Natural killer cell treated with Interleukin-12 subunit alpha and Interleukin-12 subunit beta and Interleukin-15 and Interleukin-18, amount 100 ng/mL, for 72 hours (primary cell): ENCODE results near the gene CXCL3. TPM values are rescaled to one million over a fixed set of nuclear protein-coding genes. Genes with fewer than 3 reads are reported as not detected.
"Not testable (repeated sequence)": the region's sequence is repeated elsewhere in the genome, so short reads cannot be mapped to it uniquely, and the experiment has no call there.

ENCODE experiments used
- ATAC-seq, 2 donors: fragments of 150-1000 bp; cut with Tn5 transposase in 1 of 2; sonication (Bioruptor Pico), chemical (Tn5 transposase) in 1 of 2; 2 replicates each; pipeline ENCODE4 v1.10.0; 2021
- DNase-seq: peaks from one replicate; pipeline ENCODE4 v3.0.0; 2022; ENCODE audit warnings: low spot score
- H3K27ac Mint-ChIP-seq, 2 donors: 1 replicate in 1 of 2; 2 replicates in 1 of 2; pipeline ENCODE4 v1.8.0; 2022; ENCODE audit warnings: mixed read lengths in 2 of 2, mild to moderate bottlenecking in 1 of 2, moderate library complexity in 1 of 2
- H3K27me3 Mint-ChIP-seq, 2 donors: 1 replicate in 1 of 2; 2 replicates in 1 of 2; pipeline ENCODE4 v1.8.0; 2022; ENCODE audit warnings: mixed read lengths in 2 of 2
- H3K36me3 Mint-ChIP-seq: one replicate; pipeline ENCODE4 v1.8.0; 2022; ENCODE audit warnings: mixed read lengths
- H3K4me1 Mint-ChIP-seq, 2 donors: 1 replicate in 1 of 2; 2 replicates in 1 of 2; pipeline ENCODE4 v1.8.0; 2022; ENCODE audit warnings: low read depth in 2 of 2, mixed read lengths in 2 of 2, mild to moderate bottlenecking in 1 of 2
- H3K4me3 Mint-ChIP-seq: one replicate; pipeline ENCODE4 v1.8.0; 2022; ENCODE audit warnings: mixed read lengths
- H3K9me3 Mint-ChIP-seq: 2 replicates; pipeline ENCODE4 v1.8.0; 2022; ENCODE audit warnings: mixed read lengths
- total RNA-seq, 2 donors: library from RNA; stranded (reverse); gene quantifications; one replicate each; pipeline ENCODE4 v1.2.3, GENCODE V29; 2022

The CXCL3 gene
- total RNA-seq, result not detected

DNA sequence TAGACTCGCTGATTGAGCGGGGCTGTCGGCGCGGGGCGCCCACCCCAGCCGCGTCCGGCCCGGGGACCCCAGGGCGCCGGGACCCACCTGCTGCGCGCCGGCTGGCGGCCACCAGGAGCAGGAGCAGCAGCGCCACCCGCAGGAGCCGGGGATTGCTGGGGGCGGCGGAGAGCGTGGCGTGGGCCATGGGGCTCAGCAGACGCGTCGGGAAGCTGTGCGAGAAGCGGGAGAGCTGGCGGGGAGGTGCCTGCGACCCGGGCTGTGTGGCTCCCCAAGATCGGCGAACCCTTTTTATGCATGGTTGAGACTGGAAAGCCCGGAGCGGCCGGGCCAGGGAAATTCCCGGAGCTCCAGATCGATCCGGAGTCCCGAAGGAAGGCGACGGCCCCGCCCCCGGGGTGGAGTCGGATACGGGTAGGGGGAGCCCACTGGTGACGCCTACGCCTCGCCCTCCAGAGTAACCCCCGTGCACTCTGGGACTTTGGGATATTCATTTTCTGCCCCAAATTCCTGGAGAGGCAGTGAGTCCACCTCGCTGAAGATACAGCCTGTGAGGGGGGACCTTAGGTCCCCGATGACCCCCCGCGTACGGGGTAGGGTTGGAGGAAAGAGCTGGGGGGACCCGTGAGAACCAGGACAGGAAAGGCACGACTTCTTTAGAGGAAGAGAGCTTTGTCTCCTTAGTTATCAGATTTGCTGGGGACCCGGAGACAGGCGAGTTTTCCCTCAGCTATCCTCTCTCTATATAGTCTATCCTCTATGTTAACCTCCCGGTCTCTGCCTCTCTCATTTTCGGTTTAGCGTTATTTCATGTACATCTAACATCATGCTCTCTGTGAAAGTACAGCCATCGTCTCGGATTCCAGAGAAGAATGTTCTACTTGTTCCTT is at the start of gene CXCL3:
CXCL3 (minus strand) TSS at position 265 of the 890 bp plus-strand sequence; CDS start at position 187, 78 bp downstream.
- DNase-seq (no peak), ATAC-seq (peak; percentile 61 to 71)
- no peaks in the 10 kb centered on the region for H3K9me3 Mint-ChIP-seq
- H3K4me1 Mint-ChIP-seq, result peaks cover 0 to 10% of the 10 kb centered on the region in 2 donors
- H3K36me3 Mint-ChIP-seq, result no peaks in the 10 kb centered on the region
- H3K4me3 Mint-ChIP-seq, result peak within 1 kb of the TSS; percentile 64
- peaks cover 23 to 35% of the 10 kb centered on the region in 2 donors for H3K27me3 Mint-ChIP-seq
- no peak within 1 kb of the TSS for H3K27ac Mint-ChIP-seq

DNA sequence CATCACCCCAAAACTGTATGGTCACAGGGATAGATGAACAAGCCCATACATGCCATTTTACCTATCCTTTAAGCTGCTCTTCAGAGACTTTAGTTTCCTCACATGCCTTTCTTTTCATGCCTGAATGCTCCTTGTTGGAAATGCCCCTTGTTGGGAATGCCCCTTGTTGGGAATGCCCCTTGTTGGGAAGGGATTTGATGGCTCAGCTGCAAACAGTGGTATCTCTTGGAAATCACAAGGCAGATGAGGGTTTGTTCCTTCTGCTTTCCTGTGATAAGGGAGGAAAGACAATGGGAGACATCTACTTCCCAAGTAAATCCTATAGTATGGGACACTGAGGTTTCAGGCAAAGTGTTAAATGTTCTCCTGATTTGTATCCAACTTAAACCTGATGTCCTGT is 49.0 kb upstream of the CXCL3 start:
- ATAC-seq (no peak), DNase-seq (no peak)
- no peaks in the 10 kb centered on the region for H3K9me3 Mint-ChIP-seq
- H3K27me3 Mint-ChIP-seq, result peaks cover 0 to 5% of the 10 kb centered on the region in 2 donors
- H3K4me3 Mint-ChIP-seq, result no peak overlapping the region
- no peaks in the 10 kb centered on the region for H3K36me3 Mint-ChIP-seq
- H3K4me1 Mint-ChIP-seq, result no peaks in the 10 kb centered on the region
- H3K27ac Mint-ChIP-seq, result no peak overlapping the region

DNA sequence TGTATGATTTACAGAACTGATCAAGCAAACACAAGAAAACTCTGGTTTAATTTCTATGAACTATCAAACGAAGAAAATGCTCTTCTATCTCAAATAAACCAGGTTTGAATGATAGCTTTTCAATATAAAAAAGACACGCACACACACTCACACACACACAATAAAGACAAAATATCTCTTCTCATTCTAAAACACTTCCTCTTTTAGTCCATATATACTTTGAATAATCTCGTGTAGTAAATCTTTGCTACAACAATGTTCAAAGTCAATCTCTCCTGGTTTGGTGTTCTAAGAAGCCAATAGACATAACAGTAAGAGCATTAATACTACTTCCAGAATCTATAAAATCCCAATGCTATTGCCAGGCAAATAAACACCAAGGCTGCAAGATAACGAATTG is 47.2 kb upstream of the CXCL3 start:
- H3K4me1 Mint-ChIP-seq, result no peaks in the 10 kb centered on the region
- no peak for DNase-seq
- H3K27ac Mint-ChIP-seq, result no peak overlapping the region
- no peak overlapping the region for H3K4me3 Mint-ChIP-seq
- H3K27me3 Mint-ChIP-seq, result peaks cover 0 to 5% of the 10 kb centered on the region in 2 donors
- H3K36me3 Mint-ChIP-seq, result no peaks in the 10 kb centered on the region
- peaks cover 3% of the 10 kb centered on the region for H3K9me3 Mint-ChIP-seq
- no peak for ATAC-seq

DNA sequence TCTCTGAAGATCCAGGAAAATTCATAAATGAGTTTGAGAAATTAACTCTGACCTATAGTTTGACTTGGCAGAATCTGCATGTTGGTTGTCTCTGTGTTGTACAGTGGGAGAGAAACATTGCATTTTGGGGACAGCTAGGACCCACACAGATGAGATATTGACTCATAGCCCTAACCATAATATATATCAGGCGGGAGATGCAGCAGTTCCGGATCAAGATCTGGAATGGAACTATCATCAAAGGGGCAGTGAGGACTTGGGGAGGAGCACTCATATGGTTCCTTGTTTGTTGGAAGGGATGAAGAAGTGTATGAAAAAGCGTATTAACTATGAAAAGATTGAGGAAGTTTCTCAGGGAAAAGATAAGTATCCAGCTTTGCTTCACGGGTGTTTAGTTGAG is 46.5 kb upstream of the CXCL3 start:
- DNase-seq, result no peak
- peaks cover 0 to 5% of the 10 kb centered on the region in 2 donors for H3K27me3 Mint-ChIP-seq
- H3K27ac Mint-ChIP-seq, result no peak overlapping the region
- no peaks in the 10 kb centered on the region for H3K4me1 Mint-ChIP-seq
- peaks cover 7% of the 10 kb centered on the region for H3K9me3 Mint-ChIP-seq
- H3K36me3 Mint-ChIP-seq, result no peaks in the 10 kb centered on the region
- no peak overlapping the region for H3K4me3 Mint-ChIP-seq
- no peak for ATAC-seq

DNA sequence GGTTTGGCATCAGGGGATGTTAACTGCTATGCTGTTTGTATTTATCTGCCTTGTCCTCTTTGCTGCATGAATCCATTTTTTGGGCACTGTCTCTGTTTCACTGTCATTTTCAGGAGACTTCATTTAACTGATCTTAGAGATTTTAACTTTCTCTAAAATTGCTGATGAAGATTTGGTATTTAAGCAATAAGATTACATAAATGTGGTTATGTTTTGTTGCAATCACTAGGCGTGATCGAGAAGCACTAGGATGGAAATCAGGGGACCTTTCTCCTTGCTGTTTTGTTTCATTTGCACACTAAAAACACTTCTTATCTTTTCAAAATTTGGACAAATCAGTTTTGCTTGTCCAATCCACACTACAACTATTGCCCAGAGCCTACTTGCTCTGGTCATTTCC is 45.1 kb upstream of the CXCL3 start:
- Mint-ChIP-seq H3K4me3 (no peak overlapping the region), H3K27me3 (peaks cover 0 to 5% of the 10 kb centered on the region in 2 donors)

DNA sequence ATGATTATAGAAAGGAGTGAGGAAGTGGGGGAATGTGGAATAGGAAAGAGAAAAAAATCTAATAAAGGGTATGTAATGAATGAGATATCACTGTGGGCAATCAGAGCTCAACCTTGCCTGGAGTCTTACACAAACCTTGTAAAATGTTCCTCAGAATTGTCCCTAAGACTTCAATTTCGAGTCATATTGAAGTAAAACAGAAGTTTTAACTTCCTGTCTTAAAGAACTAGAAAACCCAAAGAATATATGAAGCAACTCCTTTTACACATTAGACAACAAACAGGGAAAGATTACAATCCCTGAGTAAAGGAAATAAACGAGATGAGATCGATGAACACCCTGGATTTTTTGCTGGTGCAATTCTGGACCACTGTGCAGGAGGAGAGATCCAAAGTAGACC is 42.5 kb upstream of the CXCL3 start:
- no peak for DNase-seq
- H3K9me3 Mint-ChIP-seq, result peaks cover 7% of the 10 kb centered on the region
- H3K36me3 Mint-ChIP-seq, result no peaks in the 10 kb centered on the region
- no peak overlapping the region for H3K27ac Mint-ChIP-seq
- no peaks in the 10 kb centered on the region for H3K4me1 Mint-ChIP-seq
- H3K27me3 Mint-ChIP-seq, result peaks cover 0 to 5% of the 10 kb centered on the region in 2 donors
- ATAC-seq, result no peak
- no peak overlapping the region for H3K4me3 Mint-ChIP-seq

More for the DNA sequence above, 45.1 kb upstream of the CXCL3 start:
- Mint-ChIP-seq H3K36me3 (no peaks in the 10 kb centered on the region), H3K27ac (no peak overlapping the region), H3K4me1 (no peaks in the 10 kb centered on the region), H3K9me3 (peaks cover 7% of the 10 kb centered on the region)
- no peak for DNase-seq
- ATAC-seq, result no peak

DNA sequence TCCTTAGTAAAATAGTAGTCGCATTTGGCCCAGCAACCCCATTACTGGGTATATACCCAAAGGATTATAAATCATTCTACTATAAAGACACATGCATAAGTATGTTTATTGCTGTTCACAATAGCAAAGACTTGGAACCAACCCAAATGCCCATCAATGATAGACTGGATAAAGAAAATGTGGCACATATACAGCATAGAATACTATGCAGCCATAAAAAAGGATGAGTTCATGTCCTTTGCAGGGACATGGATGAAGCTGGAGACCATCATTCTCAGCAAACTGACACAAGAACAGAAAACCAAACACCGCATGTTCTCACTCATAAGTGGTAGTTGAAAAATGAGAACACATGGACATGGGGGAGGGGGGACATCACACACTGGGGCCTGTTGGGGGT is 41.9 kb upstream of the CXCL3 start:
- H3K27me3 Mint-ChIP-seq, H3K27ac Mint-ChIP-seq, H3K9me3 Mint-ChIP-seq, ATAC-seq, DNase-seq, H3K4me3 Mint-ChIP-seq, H3K4me1 Mint-ChIP-seq, H3K36me3 Mint-ChIP-seq: not testable (repeated sequence)

DNA sequence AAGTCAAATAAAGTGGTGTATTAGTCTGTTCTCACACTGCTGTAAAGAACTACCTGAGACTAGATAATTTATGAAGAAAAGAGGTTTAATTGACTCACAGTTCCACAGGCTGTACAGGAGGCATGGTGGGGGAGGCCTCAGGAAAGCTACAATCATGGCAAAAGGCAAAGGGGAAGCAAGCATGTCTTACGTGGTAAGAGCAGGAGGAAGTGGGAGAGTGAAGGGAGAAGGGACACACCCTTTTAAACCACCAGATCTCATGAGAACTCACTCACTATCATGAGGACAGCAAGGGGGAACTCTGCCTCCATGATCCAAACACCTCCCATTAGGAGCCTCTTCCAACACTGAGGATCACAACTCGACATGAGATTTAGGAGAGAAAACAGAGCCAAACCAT is 40.5 kb upstream of the CXCL3 start:
- DNase-seq, H3K4me3 Mint-ChIP-seq, H3K4me1 Mint-ChIP-seq, H3K27ac Mint-ChIP-seq, H3K9me3 Mint-ChIP-seq, H3K36me3 Mint-ChIP-seq, ATAC-seq, H3K27me3 Mint-ChIP-seq: not testable (repeated sequence)

DNA sequence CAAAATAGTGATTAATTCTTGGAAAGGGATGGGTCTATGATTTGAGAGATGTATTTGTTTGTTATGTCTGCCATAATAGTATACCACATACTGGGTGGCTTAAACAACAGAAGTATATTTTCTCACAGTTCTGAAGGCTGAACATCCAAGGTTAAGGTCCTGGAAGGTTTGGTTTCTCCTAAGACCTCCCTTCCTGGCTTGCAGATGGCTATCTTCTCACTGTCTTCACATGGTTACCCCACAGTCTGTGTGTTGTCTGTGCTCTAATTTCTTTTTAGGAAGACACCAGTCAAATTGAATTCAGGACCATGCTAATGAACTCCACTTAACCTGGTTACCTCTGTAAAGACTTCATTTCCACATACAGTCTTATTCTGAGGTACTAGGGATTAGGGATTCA is 34.9 kb upstream of the CXCL3 start:
- Mint-ChIP-seq H3K27ac (no peak overlapping the region), H3K4me1 (no peaks in the 10 kb centered on the region), H3K36me3 (no peaks in the 10 kb centered on the region), H3K4me3 (no peak overlapping the region), H3K9me3 (no peaks in the 10 kb centered on the region), H3K27me3 (no peaks in the 10 kb centered on the region)
- DNase-seq (no peak), ATAC-seq (no peak)

DNA sequence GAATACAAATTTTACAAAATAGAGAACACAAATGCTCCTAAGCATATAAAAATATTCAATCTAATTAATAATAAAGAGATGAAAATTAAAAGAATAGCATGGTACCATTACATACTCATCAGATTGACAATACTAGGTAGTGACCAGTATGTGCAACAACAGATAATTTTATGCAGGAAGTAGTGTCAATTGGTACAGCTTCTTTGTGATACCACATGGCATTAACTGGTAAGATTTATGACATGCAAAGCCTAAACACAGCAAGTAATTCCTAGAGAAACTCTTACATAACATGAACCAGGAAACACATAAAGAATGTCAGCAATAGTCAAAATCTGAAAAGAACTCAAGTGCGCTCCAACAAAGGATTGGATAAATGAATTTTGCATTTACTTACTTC is 34.2 kb upstream of the CXCL3 start:
- Mint-ChIP-seq H3K9me3 (no peaks in the 10 kb centered on the region), H3K4me3 (no peak overlapping the region), H3K36me3 (no peaks in the 10 kb centered on the region), H3K4me1 (no peaks in the 10 kb centered on the region), H3K27me3 (no peaks in the 10 kb centered on the region), H3K27ac (no peak overlapping the region)
- no peak for ATAC-seq
- no peak for DNase-seq

DNA sequence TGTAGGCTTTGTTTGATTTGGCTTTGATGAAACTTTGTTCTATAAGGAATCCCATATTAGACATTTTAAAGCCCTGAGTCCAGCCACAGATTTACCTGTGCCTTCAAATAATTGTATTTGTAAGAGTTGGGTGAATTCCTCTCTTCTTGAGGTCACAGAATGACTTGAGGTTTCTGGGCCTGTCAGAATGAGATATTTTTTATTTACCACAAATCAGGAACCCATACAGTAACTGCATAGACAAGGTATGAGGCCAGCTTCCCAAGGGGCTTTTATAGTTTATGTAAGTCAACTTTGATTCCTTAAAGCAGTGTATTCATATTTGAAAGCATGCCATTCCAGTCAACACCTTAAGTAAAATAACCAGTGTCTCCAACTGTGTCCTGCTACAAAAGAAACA is 29.1 kb upstream of the CXCL3 start:
- no peak overlapping the region for H3K27ac Mint-ChIP-seq
- ATAC-seq (no peak), DNase-seq (no peak)
- H3K36me3 Mint-ChIP-seq, result no peaks in the 10 kb centered on the region
- H3K4me3 Mint-ChIP-seq, result no peak overlapping the region
- H3K27me3 Mint-ChIP-seq, result no peaks in the 10 kb centered on the region
- H3K4me1 Mint-ChIP-seq, result no peaks in the 10 kb centered on the region
- no peaks in the 10 kb centered on the region for H3K9me3 Mint-ChIP-seq

DNA sequence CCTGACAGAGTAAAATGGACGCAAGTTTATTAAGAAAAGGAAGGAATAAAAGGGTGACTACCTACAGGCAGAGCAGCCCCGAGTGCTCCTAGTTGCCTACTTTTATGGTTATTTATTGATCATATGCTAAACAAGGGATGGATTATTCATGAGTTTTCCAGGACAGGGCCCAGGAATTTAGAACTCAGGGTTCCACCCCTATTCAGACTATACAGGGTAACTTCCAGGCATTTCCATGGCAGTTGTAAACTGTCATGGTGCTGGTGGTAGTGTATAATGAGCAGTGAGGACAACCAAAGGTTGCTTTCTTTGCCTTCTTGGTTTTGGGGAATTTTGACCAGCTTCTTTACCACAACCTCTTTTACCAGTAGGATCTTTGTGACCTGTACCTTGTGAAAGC is 27.7 kb upstream of the CXCL3 start:
- Mint-ChIP-seq H3K36me3 (no peaks in the 10 kb centered on the region), H3K27me3 (no peaks in the 10 kb centered on the region), H3K4me1 (no peaks in the 10 kb centered on the region), H3K27ac (no peak overlapping the region), H3K9me3 (no peaks in the 10 kb centered on the region), H3K4me3 (no peak overlapping the region)
- ATAC-seq, result no peak
- no peak for DNase-seq

DNA sequence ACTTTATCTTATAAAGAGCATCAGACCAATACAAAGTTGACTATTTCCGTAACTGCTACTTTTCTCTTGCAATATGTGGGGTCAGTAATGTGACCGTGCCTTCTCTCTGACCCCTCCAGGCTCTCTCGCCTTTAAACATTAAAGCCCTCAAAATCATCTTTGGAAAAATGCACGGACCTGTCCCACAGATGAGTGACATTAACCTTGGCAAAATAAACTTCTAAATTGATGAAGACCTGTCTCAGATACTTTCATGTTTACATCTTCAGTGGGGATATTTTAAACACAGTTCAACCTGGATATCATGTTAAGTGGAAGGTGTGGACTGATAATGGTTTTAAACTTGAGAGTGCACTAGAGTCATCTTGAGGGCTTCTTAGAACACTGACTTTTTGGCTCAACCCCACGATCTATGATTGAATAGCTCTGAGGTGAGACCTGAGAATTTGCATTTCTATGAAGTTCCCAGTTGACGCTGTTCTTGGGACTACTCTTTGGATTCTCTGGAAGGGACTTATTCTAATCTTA is 26.7 kb upstream of the CXCL3 start:
- H3K27me3 Mint-ChIP-seq, result no peaks in the 10 kb centered on the region
- H3K4me1 Mint-ChIP-seq, result no peaks in the 10 kb centered on the region
- DNase-seq (no peak), ATAC-seq (no peak)
- no peak overlapping the region for H3K27ac Mint-ChIP-seq
- no peaks in the 10 kb centered on the region for H3K36me3 Mint-ChIP-seq
- no peak overlapping the region for H3K4me3 Mint-ChIP-seq
- no peaks in the 10 kb centered on the region for H3K9me3 Mint-ChIP-seq

DNA sequence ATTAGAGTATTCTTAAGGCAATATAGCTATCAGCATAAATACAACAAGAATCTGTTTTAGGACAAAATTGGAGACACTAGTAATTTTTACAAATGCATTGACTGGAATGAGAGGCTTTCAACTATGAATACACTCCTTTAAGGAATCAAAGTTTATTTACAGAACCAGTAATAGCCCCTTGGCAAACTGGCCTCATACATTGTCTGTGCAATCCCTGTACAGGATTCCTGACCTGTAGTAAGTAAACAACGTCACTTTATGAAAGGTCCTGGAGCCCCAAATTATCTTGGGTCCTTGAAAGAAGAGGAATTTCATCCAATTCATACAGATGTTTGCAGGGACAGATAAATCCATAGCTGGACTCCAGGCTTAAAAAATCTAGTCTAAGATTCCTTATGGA is 25.4 kb upstream of the CXCL3 start:
- DNase-seq (no peak), ATAC-seq (no peak)
- Mint-ChIP-seq H3K4me3 (no peak overlapping the region), H3K4me1 (no peaks in the 10 kb centered on the region), H3K36me3 (no peaks in the 10 kb centered on the region), H3K27me3 (no peaks in the 10 kb centered on the region), H3K9me3 (peaks cover 3% of the 10 kb centered on the region), H3K27ac (no peak overlapping the region)
